ENCODE data around the gene SMIM41. TPM values are rescaled to one million over a fixed set of nuclear protein-coding genes. Genes with fewer than 3 reads are reported as not detected.

SMIM41 gene
- total RNA-seq, 4 donors from 2014 or later: 0.64 to 1.5 (median 0.80) TPM; not detected in 1

DNA sequence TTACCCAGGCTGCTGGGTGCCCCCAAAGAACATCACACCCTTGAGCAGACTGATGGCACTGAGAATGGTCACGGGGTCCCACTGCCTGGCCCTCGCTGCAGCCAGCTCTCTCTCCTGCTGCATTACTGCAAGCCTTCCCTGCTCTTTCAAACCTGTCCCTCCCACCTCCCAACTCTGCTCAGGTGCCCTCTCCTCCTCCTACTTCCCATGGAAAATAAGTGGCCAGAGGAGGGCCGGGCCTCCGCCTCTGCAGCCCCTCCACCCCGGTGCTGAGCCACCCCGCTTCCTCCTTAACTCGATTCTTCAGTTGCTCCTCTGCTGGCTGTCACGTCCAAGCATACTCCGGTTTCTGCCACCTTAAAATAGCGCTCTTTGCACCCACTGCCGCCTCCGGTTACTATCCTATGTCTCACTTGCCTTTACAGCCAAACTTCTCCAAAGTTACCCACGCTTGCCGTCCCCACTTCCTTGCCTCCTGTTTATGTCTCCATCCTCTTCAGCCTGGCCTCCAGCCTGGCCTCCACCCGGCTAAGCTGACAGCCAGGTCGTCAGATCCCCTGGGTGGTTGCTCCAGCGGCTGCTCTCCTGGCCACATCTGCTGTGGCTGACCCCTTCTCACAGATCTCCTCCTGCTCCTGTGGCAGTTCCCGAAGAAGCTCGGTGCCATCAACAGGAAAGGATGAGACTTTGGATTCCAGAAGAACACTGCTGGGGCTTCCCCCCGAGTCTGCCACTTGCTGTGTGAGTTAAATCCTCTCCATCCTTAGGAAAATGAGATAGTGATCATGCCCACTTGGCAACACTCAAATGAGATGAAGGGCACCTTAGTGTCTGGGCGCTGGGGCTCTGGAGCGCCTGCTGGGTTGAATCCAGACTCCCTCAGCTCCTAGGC is 7.7 kb downstream of the SMIM41 start:
- no peak overlapping the region for H3K4me3 ChIP-seq
- no peak for TF ChIP-seq POLR2A (IDR thresholded peaks at IDR 0.05)
- TF ChIP-seq POLR2AphosphoS5 (IDR thresholded peaks at IDR 0.05): no peak
- no peak for TF ChIP-seq EP300 (IDR thresholded peaks at IDR 0.05; ENCODE audit: low read depth)
- H3K4me1 ChIP-seq: peaks cover 0 to 15% (median 8%) of the 10 kb centered on the region in 4 donors
- DNase-seq: no peak
- intact Hi-C loops (cut with DNase I; ENCODE audit: low total_unique reads): no loop called here
- WGBS, 2 donors (ENCODE audit: low coverage in 1 of 2): 90 to 100% methylated on average over 2 to 22 of the region's 22 CpGs
- no peaks in the 10 kb centered on the region for H3K9me3 ChIP-seq
- in situ Hi-C loops (cut with MboI; ENCODE audit: low pct_ligation_motif_present in 1 of 4, low pct_unique_long_range_greater_than_20kb in 1 of 4, low sequenced_read_pairs in 3 of 4): loop anchor here in 1 of 4 donors (10.0 kb wide), 1 partner anchor 62 kb away; no protein-coding TSS in a partner anchor
- H3K36me3 ChIP-seq: no peaks in the 10 kb centered on the region
- no peak overlapping the region for H3K27ac ChIP-seq
- H3K27me3 ChIP-seq: peaks cover 13% of the 10 kb centered on the region

- Histone ChIP-seq H3K9me3 (no peaks in the 10 kb centered on the region), H3K27ac (no peak overlapping the region), H3K4me3 (no peak overlapping the region), H3K4me1 (peaks cover 0 to 9% (median 1%) of the 10 kb centered on the region in 4 donors), H3K27me3 (peaks cover 13% of the 10 kb centered on the region), H3K36me3 (no peaks in the 10 kb centered on the region)
- intact Hi-C loops (cut with DNase I; ENCODE audit: low total_unique reads): no loop called here
- 80 to 83% methylated on average over 3 to 20 of the region's 20 CpGs for WGBS, 2 donors (ENCODE audit: low coverage in 1 of 2)
- in situ Hi-C loops (cut with MboI; ENCODE audit: low pct_ligation_motif_present in 1 of 4, low pct_unique_long_range_greater_than_20kb in 1 of 4, low sequenced_read_pairs in 3 of 4): loop anchor here in 1 of 4 donors (10.0 kb wide), 1 partner anchor 63 kb away; no protein-coding TSS in a partner anchor
- TF ChIP-seq, protein P1, sequence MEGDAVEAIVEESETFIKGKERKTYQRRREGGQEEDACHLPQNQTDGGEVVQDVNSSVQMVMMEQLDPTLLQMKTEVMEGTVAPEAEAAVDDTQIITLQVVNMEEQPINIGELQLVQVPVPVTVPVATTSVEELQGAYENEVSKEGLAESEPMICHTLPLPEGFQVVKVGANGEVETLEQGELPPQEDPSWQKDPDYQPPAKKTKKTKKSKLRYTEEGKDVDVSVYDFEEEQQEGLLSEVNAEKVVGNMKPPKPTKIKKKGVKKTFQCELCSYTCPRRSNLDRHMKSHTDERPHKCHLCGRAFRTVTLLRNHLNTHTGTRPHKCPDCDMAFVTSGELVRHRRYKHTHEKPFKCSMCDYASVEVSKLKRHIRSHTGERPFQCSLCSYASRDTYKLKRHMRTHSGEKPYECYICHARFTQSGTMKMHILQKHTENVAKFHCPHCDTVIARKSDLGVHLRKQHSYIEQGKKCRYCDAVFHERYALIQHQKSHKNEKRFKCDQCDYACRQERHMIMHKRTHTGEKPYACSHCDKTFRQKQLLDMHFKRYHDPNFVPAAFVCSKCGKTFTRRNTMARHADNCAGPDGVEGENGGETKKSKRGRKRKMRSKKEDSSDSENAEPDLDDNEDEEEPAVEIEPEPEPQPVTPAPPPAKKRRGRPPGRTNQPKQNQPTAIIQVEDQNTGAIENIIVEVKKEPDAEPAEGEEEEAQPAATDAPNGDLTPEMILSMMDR (IDR thresholded peaks at IDR 0.05): no peak
- TF ChIP-seq POLR2A (IDR thresholded peaks at IDR 0.05) (no peak), POLR2AphosphoS5 (IDR thresholded peaks at IDR 0.05) (no peak), EP300 (IDR thresholded peaks at IDR 0.05; ENCODE audit: low read depth) (no peak)
- no peak for DNase-seq
These were observed 8.7 kb downstream of the SMIM41 start for GRCh38 chr12:52087961-52088820.

- H3K36me3 ChIP-seq: no peaks in the 10 kb centered on the region
- intact Hi-C loops (cut with DNase I; ENCODE audit: low total_unique reads): no loop called here
- H3K4me3 ChIP-seq: no peak overlapping the region
- H3K27ac ChIP-seq: no peak overlapping the region
- H3K27me3 ChIP-seq: peaks cover 13% of the 10 kb centered on the region
- H3K4me1 ChIP-seq: peaks cover 0 to 7% (median 2%) of the 10 kb centered on the region in 4 donors
- TF ChIP-seq POLR2A (IDR thresholded peaks at IDR 0.05) (no peak), POLR2AphosphoS5 (IDR thresholded peaks at IDR 0.05) (no peak), EP300 (IDR thresholded peaks at IDR 0.05; ENCODE audit: low read depth) (no peak)
- TF ChIP-seq, protein P1 (IDR thresholded peaks at IDR 0.05): no peak
- 89% methylated on average over 3 to 11 of the region's 11 CpGs for WGBS, 2 donors (ENCODE audit: low coverage in 1 of 2)
- H3K9me3 ChIP-seq: no peaks in the 10 kb centered on the region
- DNase-seq: no peak
- in situ Hi-C loops (cut with MboI; ENCODE audit: low pct_ligation_motif_present in 1 of 4, low pct_unique_long_range_greater_than_20kb in 1 of 4, low sequenced_read_pairs in 3 of 4): loop anchor here in 1 of 4 donors (10.0 kb wide), 1 partner anchor 65 kb away; no protein-coding TSS in a partner anchor
These were observed 10.0 kb downstream of the SMIM41 start for GRCh38 chr12:52089491-52089890.

DNA sequence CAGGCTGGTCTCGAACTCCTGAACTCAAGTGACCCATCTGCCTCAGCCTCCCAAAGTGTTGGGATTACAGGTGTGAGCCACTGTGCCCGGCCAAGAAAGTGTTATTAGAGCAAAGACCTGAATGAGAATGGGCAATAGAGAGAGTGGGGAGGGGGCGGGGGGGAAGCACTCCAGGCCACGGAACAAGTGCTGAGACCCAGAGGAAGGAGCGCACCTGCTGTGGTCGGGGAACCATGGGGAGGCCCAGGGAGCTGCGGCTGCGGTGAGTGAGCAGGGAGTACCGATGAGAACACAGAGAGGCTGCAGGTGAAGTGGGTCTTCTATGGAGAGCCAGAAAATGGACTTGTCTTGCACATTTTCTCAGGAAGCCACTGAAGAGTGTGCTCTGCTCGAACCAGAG is 10.8 kb downstream of the SMIM41 start:
- in situ Hi-C loops (cut with MboI; ENCODE audit: low pct_ligation_motif_present in 1 of 4, low pct_unique_long_range_greater_than_20kb in 1 of 4, low sequenced_read_pairs in 3 of 4) (no loop called here), intact Hi-C loops (cut with DNase I; ENCODE audit: low total_unique reads) (no loop called here)
- Histone ChIP-seq H3K36me3 (no peaks in the 10 kb centered on the region), H3K27me3 (peaks cover 13% of the 10 kb centered on the region), H3K27ac (no peak overlapping the region), H3K9me3 (no peaks in the 10 kb centered on the region), H3K4me3 (no peak overlapping the region), H3K4me1 (peaks cover 0 to 7% (median 2%) of the 10 kb centered on the region in 4 donors)
- TF ChIP-seq POLR2AphosphoS5 (IDR thresholded peaks at IDR 0.05): no peak
- no peak for TF ChIP-seq POLR2A (IDR thresholded peaks at IDR 0.05)
- TF ChIP-seq, protein P1 (IDR thresholded peaks at IDR 0.05): no peak
- TF ChIP-seq EP300 (IDR thresholded peaks at IDR 0.05; ENCODE audit: low read depth): no peak
- WGBS, 2 donors (ENCODE audit: low coverage in 1 of 2): 74 to 76% methylated on average over 3 to 10 of the region's 10 CpGs
- no peak for DNase-seq
